WTC11 (cell line): ENCODE data around the gene MB. TPM values are rescaled to one million over a fixed set of nuclear protein-coding genes. Genes with fewer than 3 reads are reported as not detected.
"Not testable (repeated sequence)": the region's sequence is repeated elsewhere in the genome, so short reads cannot be mapped to it uniquely, and the experiment has no call there.

Source experiments
- ATAC-seq: fragments of 200-7000 bp; cut with Tn5 transposase; 2 replicates; pipeline ENCODE4 v1.10.0; 2021; ENCODE audit warnings: mild to moderate bottlenecking, moderate library complexity
- Bru-seq: library from RNA; stranded (reverse); fragments of 400-500 nt; gene quantifications from one replicate; lab custom pipeline; 2021; lab: Mats Ljungman, UMichigan
- CTCF ChIA-PET: fragments of 300-600 bp; sonication (Branson Sonifier 250); formaldehyde crosslinking; loops from one replicate; lab custom pipeline; 2021; ENCODE audit warnings: antibody characterized with exemption; lab: Charles Lee
- POLR2A ChIA-PET: fragments of 350-600 bp; sonication (Branson Sonifier 250); formaldehyde crosslinking; loops from one replicate; lab custom pipeline; 2021; ENCODE audit warnings: antibody characterized with exemption; lab: Charles Lee
- DNase-seq: peaks from one replicate; pipeline ENCODE4 v3.0.0; 2021; ENCODE audit warnings: low spot score
- H3K27ac Mint-ChIP-seq: 2 replicates; pipeline ENCODE4 v1.8.0; 2021; ENCODE audit warnings: mixed read lengths
- H3K27me3 Mint-ChIP-seq: 2 replicates; pipeline ENCODE4 v1.8.0; 2021; ENCODE audit warnings: low read depth, mild to moderate bottlenecking, moderate library complexity, mixed read lengths
- H3K36me3 Mint-ChIP-seq: 2 replicates; pipeline ENCODE4 v1.8.0; 2021; ENCODE audit warnings: mixed read lengths
- H3K4me1 Mint-ChIP-seq: 2 replicates; pipeline ENCODE4 v1.8.0; 2022; ENCODE audit warnings: mixed read lengths
- H3K4me3 Mint-ChIP-seq: 2 replicates; pipeline ENCODE4 v1.8.0; 2021; ENCODE audit warnings: mild to moderate bottlenecking, moderate library complexity, mixed read lengths
- H3K9me3 Mint-ChIP-seq: 2 replicates; pipeline ENCODE4 v1.8.0; 2021; ENCODE audit warnings: mixed read lengths
- ATF3 ChIP-seq: sonication (generic); formaldehyde crosslinking; conservative IDR thresholded peaks from 2 replicates; pipeline ENCODE4 v1.8.1; 2022; ENCODE audit warnings: mild to moderate bottlenecking, missing genetic modification reagents
- CBFB ChIP-seq: sonication (generic); formaldehyde crosslinking; IDR thresholded peaks from 2 replicates; pipeline ENCODE4 v1.8.1; 2022; ENCODE audit warnings: mild to moderate bottlenecking, low read depth, missing genetic modification reagents
- E2F1 ChIP-seq: sonication (generic); formaldehyde crosslinking; IDR thresholded peaks from 2 replicates; pipeline ENCODE4 v1.8.0; 2022; ENCODE audit warnings: mild to moderate bottlenecking, missing genetic modification reagents
- ELF4 ChIP-seq: sonication (generic); formaldehyde crosslinking; IDR thresholded peaks from 2 replicates; pipeline ENCODE4 v1.8.1; 2022; ENCODE audit warnings: low read depth, mild to moderate bottlenecking, moderate library complexity, missing genetic modification reagents
- ESRRA ChIP-seq: sonication (generic); formaldehyde crosslinking; IDR thresholded peaks from 2 replicates; pipeline ENCODE4 v1.8.1; 2022; ENCODE audit warnings: mild to moderate bottlenecking, missing genetic modification reagents, borderline replicate concordance
- HMGXB4 ChIP-seq: sonication (generic); formaldehyde crosslinking; IDR thresholded peaks from 2 replicates; pipeline ENCODE4 v1.8.1; 2023; ENCODE audit warnings: mild to moderate bottlenecking, moderate library complexity, missing genetic modification reagents
- MXD4 ChIP-seq: fragments of 250-450 bp; sonication (Bioruptor Pico); IDR thresholded peaks from 2 replicates; pipeline ENCODE4 v1.8.0; 2021; ENCODE audit warnings: mild to moderate bottlenecking, moderate library complexity, borderline replicate concordance
- NR1H2 ChIP-seq: sonication (generic); formaldehyde crosslinking; IDR thresholded peaks from 2 replicates; pipeline ENCODE4 v1.9.0; 2021; ENCODE audit warnings: mild to moderate bottlenecking, moderate library complexity, missing genetic modification reagents
- PRRX2 ChIP-seq: fragments of 250-450 bp; sonication (Bioruptor Pico); IDR thresholded peaks from 2 replicates; pipeline ENCODE4 v1.8.0; 2021; ENCODE audit warnings: mild to moderate bottlenecking
- TEAD4 ChIP-seq: sonication (generic); formaldehyde crosslinking; IDR thresholded peaks from 2 replicates; pipeline ENCODE4 v1.8.0; 2022; ENCODE audit warnings: mild to moderate bottlenecking, missing genetic modification reagents
- ZMAT4 ChIP-seq: fragments of 250-450 bp; sonication (Bioruptor Pico); IDR thresholded peaks from 2 replicates; pipeline ENCODE4 v1.9.0; 2021; ENCODE audit warnings: mild to moderate bottlenecking
- ZNF121 ChIP-seq: sonication (generic); formaldehyde crosslinking; IDR thresholded peaks from 2 replicates; pipeline ENCODE4 v1.8.0; 2023; ENCODE audit warnings: missing genetic modification reagents
- ZNF263 ChIP-seq: sonication (generic); formaldehyde crosslinking; IDR thresholded peaks from 2 replicates; pipeline ENCODE4 v1.8.1; 2022; ENCODE audit warnings: low read depth, mild to moderate bottlenecking, moderate library complexity, missing genetic modification reagents
- ZNF281 ChIP-seq: sonication (generic); formaldehyde crosslinking; IDR thresholded peaks from 2 replicates; pipeline ENCODE4 v1.8.0; 2023; ENCODE audit warnings: mild to moderate bottlenecking, missing genetic modification reagents
- ZNF396 ChIP-seq: fragments of 250-450 bp; sonication (Bioruptor Pico); IDR thresholded peaks from 2 replicates; pipeline ENCODE4 v1.8.0; 2021; ENCODE audit warnings: mild to moderate bottlenecking, moderate library complexity, borderline replicate concordance
- ZNF512 ChIP-seq: sonication (generic); formaldehyde crosslinking; IDR thresholded peaks from 2 replicates; pipeline ENCODE4 v1.8.1; 2022; ENCODE audit warnings: missing genetic modification reagents, borderline replicate concordance
- long read RNA-seq, 3 experiments: library from RNA in 1 of 3; library from capped mRNA in 1 of 3; library from polyadenylated mRNA in 1 of 3; unstranded in 2 of 3; stranded (forward) in 1 of 3; transcript quantifications; one replicate each; pipeline ENCODE4 v2.0.0, GENCODE V29; 2021
- total RNA-seq: library from RNA; stranded (reverse); gene quantifications from 3 replicates; pipeline ENCODE4 v1.2.3, GENCODE V29; 2021

MB gene
- total RNA-seq: 0.50 to 1.0 TPM (median 0.60 TPM) in 3 replicates
- Bru-seq, nascent RNA: percentile 11 among the genes with signal in this experiment
- long read RNA-seq, experiment 1, partial matches to known transcripts: 0 of 1 reads
- long read RNA-seq, experiment 1, other reads (novel, unspliced or antisense): 0 of 1 reads
- long read RNA-seq, experiment 2, partial matches to known transcripts: 0 of 1 reads
- long read RNA-seq, experiment 2, other reads (novel, unspliced or antisense): 0 of 1 reads
- long read RNA-seq, experiment 3, partial matches to known transcripts: 0 of 1 reads
- long read RNA-seq, experiment 3, other reads (novel, unspliced or antisense): 1 of 1 reads

- Mint-ChIP-seq H3K36me3 (no peaks in the 10 kb centered on the region), H3K9me3 (no peaks in the 10 kb centered on the region), H3K4me3 (no peak within 1 kb of the TSS), H3K27me3 (peaks cover 4% of the 10 kb centered on the region; the same call in 1 of the 2 replicates), H3K4me1 (peaks cover 4% of the 10 kb centered on the region; the same call in 1 of the 2 replicates), H3K27ac (no peak within 1 kb of the TSS)
- ChIA-PET CTCF (interaction anchor here (0.5 to 1.6 kb wide), 3 partner anchors 20 to 267 kb away, joined by 3 to 6 read pairs (median 4); no protein-coding TSS in a partner anchor), POLR2A (no interaction called here)
- DNase-seq: no peak
- TF ChIP-seq ATF3 (CRISPR knock-in tag): no peak
- no peak for TF ChIP-seq ZNF281 (CRISPR knock-in tag)
- no peak for ATAC-seq
Observed at GRCh38 chr22:35617137-35617755, at the start of gene MB. TSS of gene MB (minus strand) at chr22:35617329. CDS start at chr22:35617257, 72 bp downstream.

- POLR2A ChIA-PET, H3K27ac Mint-ChIP-seq, CTCF ChIA-PET, H3K4me3 Mint-ChIP-seq, DNase-seq, ATAC-seq: not testable (repeated sequence)
- Mint-ChIP-seq H3K9me3 (peaks cover 55% of the 10 kb centered on the region), H3K36me3 (peaks cover 44% of the 10 kb centered on the region), H3K27me3 (peaks cover 34% of the 10 kb centered on the region), H3K4me1 (peaks cover 22% of the 10 kb centered on the region)
Observed at GRCh38 chr22:35666699-35667098, 49.6 kb upstream of the MB start.

- POLR2A ChIA-PET: no interaction called here
- H3K27me3 Mint-ChIP-seq: peaks cover 50% of the 10 kb centered on the region
- ATAC-seq (no peak), DNase-seq (no peak)
- no peak overlapping the region for H3K4me3 Mint-ChIP-seq
- CTCF ChIA-PET: interaction anchor here (1.1 kb wide), 1 partner anchor 20 kb away, joined by 3 read pairs; no protein-coding TSS in a partner anchor
- H3K4me1 Mint-ChIP-seq: peaks cover 34% of the 10 kb centered on the region
- TF ChIP-seq CBFB (no peak), ELF4 (CRISPR knock-in tag) (no peak), NR1H2 (no peak), ZMAT4 (no peak)
- peaks cover 34% of the 10 kb centered on the region for H3K36me3 Mint-ChIP-seq
- peaks cover 44% of the 10 kb centered on the region for H3K9me3 Mint-ChIP-seq
- no peak overlapping the region for H3K27ac Mint-ChIP-seq
Observed at GRCh38 chr22:35664955-35665587, 47.9 kb upstream of the MB start.

GRCh38 chr22:35663371-35663770 is 46.2 kb upstream of the MB start:
- CTCF ChIA-PET: interaction anchor here (1.1 to 1.8 kb wide), 5 partner anchors 21 to 403 kb away, joined by 3 to 7 read pairs (median 5); no protein-coding TSS in a partner anchor
- peak overlapping the region; percentile 40; the same call in 1 of the 2 replicates for H3K27ac Mint-ChIP-seq
- DNase-seq: no peak
- peaks cover 34% of the 10 kb centered on the region for H3K36me3 Mint-ChIP-seq
- no peak for TF ChIP-seq ESRRA (CRISPR knock-in tag)
- no peak for TF ChIP-seq MXD4 (CRISPR knock-in tag)
- no peak for TF ChIP-seq ZNF263
- TF ChIP-seq PRRX2 (CRISPR knock-in tag): no peak
- TF ChIP-seq E2F1 (CRISPR knock-in tag): no peak
- no peak for TF ChIP-seq ZNF396 (CRISPR knock-in tag)
- TF ChIP-seq TEAD4: no peak
- TF ChIP-seq ZNF121 (CRISPR knock-in tag): no peak
- TF ChIP-seq ZNF512: no peak
- no peak for TF ChIP-seq HMGXB4 (CRISPR knock-in tag)
- peaks cover 63% of the 10 kb centered on the region for H3K27me3 Mint-ChIP-seq
- POLR2A ChIA-PET: interaction anchor here (0.7 kb wide), 1 partner anchor 50 kb away, joined by 3 read pairs; no protein-coding TSS in a partner anchor
- H3K4me3 Mint-ChIP-seq: peak overlapping the region; percentile 50
- ATAC-seq: no peak
- peaks cover 34% of the 10 kb centered on the region for H3K4me1 Mint-ChIP-seq
- H3K9me3 Mint-ChIP-seq: peaks cover 40% of the 10 kb centered on the region
